Brain pericyte (primary cell): ENCODE measurements around the gene PPA2.

Experiments
- DNase-seq: peaks from one replicate; pipeline ENCODE4 v3.0.0-alpha.2; 2012; ENCODE audit warnings: low read depth, low spot score

The PPA2 gene

GRCh38 chr4:105392858-105393257 is 81.0 kb downstream of the PPA2 start:
- no peak for DNase-seq

- DNase-seq, result no peak
These were observed 84.7 kb downstream of the PPA2 start for GRCh38 chr4:105389167-105389566.

GRCh38 chr4:105387466-105387865 is 86.4 kb downstream of the PPA2 start:
- no peak for DNase-seq

- DNase-seq, result no peak
These were observed 87.8 kb downstream of the PPA2 start for GRCh38 chr4:105386012-105386411.

- no peak for DNase-seq
These were observed 99.8 kb downstream of the PPA2 start for GRCh38 chr4:105374071-105374470.

- no peak for DNase-seq
These were observed 100.5 kb downstream of the PPA2 start for GRCh38 chr4:105373324-105373723.

GRCh38 chr4:105369988-105370387 is 103.9 kb downstream of the PPA2 start:
- DNase-seq, result no peak

GRCh38 chr4:105361053-105361452 is 112.8 kb downstream of the PPA2 start:
- no peak for DNase-seq

GRCh38 chr4:105357258-105357980 is 116.4 kb downstream of the PPA2 start:
- no peak for DNase-seq

GRCh38 chr4:105356194-105356593 is 117.7 kb downstream of the PPA2 start:
- no peak for DNase-seq

- no peak for DNase-seq
These were observed 121.0 kb downstream of the PPA2 start for GRCh38 chr4:105352826-105353225.

GRCh38 chr4:105351861-105352260 is 122.0 kb downstream of the PPA2 start:
- DNase-seq, result no peak

- no peak for DNase-seq
These were observed 122.9 kb downstream of the PPA2 start for GRCh38 chr4:105350859-105351490.

GRCh38 chr4:105348719-105349118 is 125.1 kb downstream of the PPA2 start:
- no peak for DNase-seq

GRCh38 chr4:105346869-105347268 is 127.0 kb downstream of the PPA2 start:
- DNase-seq, result no peak

- DNase-seq, result no peak
These were observed 128.0 kb downstream of the PPA2 start for GRCh38 chr4:105345838-105346237.

GRCh38 chr4:105345358-105345757 is 128.5 kb downstream of the PPA2 start:
- DNase-seq, result no peak

GRCh38 chr4:105344141-105344540 is 129.7 kb downstream of the PPA2 start:
- DNase-seq, result no peak

- DNase-seq, result no peak
These were observed 130.5 kb downstream of the PPA2 start for GRCh38 chr4:105343146-105343931.

- no peak for DNase-seq
These were observed 144.8 kb downstream of the PPA2 start for GRCh38 chr4:105329081-105329480.

- DNase-seq, result no peak
These were observed 145.9 kb downstream of the PPA2 start for GRCh38 chr4:105327956-105328355.

- no peak for DNase-seq
These were observed 146.6 kb downstream of the PPA2 start for GRCh38 chr4:105327222-105327621.
